Brain microvascular endothelial cell (primary cell): ENCODE data around the gene MRPL10.

Experiments
- DNase-seq: peaks from one replicate; pipeline ENCODE4 v3.0.0-alpha.2; 2020
- H3K27ac ChIP-seq: fragments of 250-450 bp; sonication (Bioruptor Pico); 2 replicates; pipeline ENCODE4 v1.5.1; 2020; ENCODE audit warnings: mild to moderate bottlenecking, moderate library complexity
- H3K27me3 ChIP-seq: fragments of 250-450 bp; sonication (Bioruptor Pico); replicated peaks from 2 replicates; pipeline ENCODE4 v1.5.1; 2020; ENCODE audit warnings: mild to moderate bottlenecking
- H3K36me3 ChIP-seq: fragments of 250-450 bp; sonication (Bioruptor Pico); replicated peaks from 2 replicates; pipeline ENCODE4 v1.5.1; 2020; ENCODE audit warnings: mild to moderate bottlenecking
- H3K4me3 ChIP-seq: 2 replicates; pipeline ENCODE4 v1.5.1; 2011; ENCODE audit warnings: low read depth, mild to moderate bottlenecking, control low read depth, low read length, moderate library complexity
- in situ Hi-C: cut with HindIII; loops from 2 replicates; pipeline ENCODE4 v1.10.0; 2017; ENCODE audit warnings: low sequenced_read_pairs, low pct_ligation_motif_present
- TF ChIP-seq, protein P1 (sequence below): IDR thresholded peaks from 2 replicates; pipeline ENCODE4 v1.5.1; 2011; ENCODE audit warnings: low read depth, mild to moderate bottlenecking, moderate library complexity, low read length, control low read depth, inconsistent platforms; ENCODE audit errors: missing control alignments

Gene MRPL10

DNA sequence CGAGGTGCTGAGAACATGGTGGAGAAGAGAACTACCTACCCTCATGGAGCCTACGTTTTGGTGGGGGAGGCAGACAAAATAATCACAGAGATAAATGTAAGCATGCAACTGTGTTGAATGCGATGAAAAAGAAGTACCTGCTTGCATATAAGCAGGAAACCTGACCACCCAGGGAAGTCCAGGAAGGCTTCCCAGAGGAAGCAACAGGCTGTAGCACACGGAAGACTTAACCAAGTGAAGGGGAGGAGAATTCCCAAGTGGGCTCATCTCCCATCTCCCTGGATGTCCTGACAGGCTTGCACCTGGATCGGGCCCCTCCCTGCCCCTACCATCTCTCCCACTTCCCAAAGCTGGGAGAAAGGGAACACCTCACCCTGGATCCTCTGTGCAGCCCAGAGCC is 7.7 kb upstream of the MRPL10 start:
- no peaks in the 10 kb centered on the region for H3K27me3 ChIP-seq
- H3K36me3 ChIP-seq, result no peaks in the 10 kb centered on the region
- in situ Hi-C loops, result no loop called here
- TF ChIP-seq, protein P1, sequence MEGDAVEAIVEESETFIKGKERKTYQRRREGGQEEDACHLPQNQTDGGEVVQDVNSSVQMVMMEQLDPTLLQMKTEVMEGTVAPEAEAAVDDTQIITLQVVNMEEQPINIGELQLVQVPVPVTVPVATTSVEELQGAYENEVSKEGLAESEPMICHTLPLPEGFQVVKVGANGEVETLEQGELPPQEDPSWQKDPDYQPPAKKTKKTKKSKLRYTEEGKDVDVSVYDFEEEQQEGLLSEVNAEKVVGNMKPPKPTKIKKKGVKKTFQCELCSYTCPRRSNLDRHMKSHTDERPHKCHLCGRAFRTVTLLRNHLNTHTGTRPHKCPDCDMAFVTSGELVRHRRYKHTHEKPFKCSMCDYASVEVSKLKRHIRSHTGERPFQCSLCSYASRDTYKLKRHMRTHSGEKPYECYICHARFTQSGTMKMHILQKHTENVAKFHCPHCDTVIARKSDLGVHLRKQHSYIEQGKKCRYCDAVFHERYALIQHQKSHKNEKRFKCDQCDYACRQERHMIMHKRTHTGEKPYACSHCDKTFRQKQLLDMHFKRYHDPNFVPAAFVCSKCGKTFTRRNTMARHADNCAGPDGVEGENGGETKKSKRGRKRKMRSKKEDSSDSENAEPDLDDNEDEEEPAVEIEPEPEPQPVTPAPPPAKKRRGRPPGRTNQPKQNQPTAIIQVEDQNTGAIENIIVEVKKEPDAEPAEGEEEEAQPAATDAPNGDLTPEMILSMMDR, result no peak
- no peak for DNase-seq
- H3K27ac ChIP-seq, result no peak overlapping the region
- H3K4me3 ChIP-seq, result no peak overlapping the region

DNA sequence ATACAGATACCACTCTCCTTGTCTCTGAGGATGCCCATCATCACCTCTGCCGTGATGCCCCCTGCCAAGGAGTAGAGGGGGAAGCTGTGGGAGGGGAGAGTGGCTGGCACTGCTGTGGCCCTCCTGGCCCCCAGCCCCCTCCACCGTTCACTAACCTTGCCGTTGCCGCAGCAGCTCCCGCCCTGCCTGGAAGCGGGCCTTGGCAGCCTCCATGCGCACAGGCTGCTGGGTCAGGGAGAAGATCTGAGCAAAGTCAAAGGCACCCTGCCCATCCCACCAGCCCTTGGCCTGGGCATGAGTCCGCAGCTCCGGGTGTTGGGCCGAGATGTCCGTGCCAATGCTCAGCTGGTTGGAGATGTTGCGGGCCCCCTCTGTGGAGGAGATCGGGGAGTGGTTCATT is 7.3 kb upstream of the MRPL10 start:
- Histone ChIP-seq H3K27ac (no peak overlapping the region), H3K36me3 (no peaks in the 10 kb centered on the region), H3K27me3 (no peaks in the 10 kb centered on the region), H3K4me3 (no peak overlapping the region)
- no peak for DNase-seq
- TF ChIP-seq, protein P1, result no peak
- in situ Hi-C loops, result no loop called here

DNA sequence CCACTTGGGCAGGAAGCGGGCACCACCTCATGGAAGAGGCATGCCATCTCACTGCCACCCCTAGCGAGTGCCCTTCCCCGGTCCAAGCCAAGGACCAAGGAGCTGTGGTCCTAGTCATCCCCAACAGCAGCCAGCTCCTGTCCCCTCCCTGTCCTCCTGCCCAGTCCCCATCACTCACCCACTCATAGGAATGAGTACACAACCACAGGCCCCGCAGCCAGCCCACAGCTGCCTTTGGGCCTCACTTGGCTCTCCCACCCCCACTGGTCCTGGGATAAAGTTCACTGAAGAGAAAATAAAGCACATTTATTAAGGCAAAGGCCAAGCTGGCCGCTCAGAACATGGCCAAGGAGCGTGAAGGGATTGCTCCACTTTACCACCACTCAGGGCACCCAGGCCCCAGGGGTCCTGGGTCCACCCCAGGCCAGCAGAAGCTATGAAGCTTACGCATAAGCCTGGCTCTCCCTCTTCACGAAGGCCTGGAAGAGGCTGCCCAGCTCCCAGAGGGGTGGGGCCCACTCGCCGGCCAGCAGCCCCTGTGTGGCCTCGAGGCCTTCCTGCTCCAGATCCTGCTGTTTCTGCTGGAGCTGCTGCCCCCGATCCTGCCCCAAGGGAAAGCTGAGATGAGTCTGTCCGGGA is 6.2 kb upstream of the MRPL10 start:
- Histone ChIP-seq H3K27ac (no peak overlapping the region), H3K4me3 (no peak overlapping the region), H3K36me3 (no peaks in the 10 kb centered on the region), H3K27me3 (no peaks in the 10 kb centered on the region)
- in situ Hi-C loops, result no loop called here
- TF ChIP-seq, protein P1, result no peak
- DNase-seq, result no peak

DNA sequence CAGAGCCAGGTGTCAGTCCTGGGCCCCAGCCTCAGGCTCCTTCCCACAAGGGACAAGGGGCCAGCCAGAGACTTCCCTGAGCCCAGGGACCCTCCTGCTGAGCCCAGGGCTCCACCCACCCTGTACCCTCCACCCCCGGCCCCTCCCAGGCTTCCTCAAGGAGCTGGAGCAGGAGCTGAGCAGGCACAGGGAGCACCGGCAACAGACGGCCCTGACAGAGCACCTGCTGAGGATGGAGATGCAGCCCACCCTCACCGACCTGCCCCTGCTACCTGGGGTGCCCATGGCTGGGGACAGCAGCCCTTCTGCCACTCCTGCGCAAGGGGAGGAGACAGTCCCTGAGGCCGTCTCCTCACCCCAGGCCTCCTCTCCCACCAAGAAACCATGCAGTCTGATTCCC is 5.3 kb upstream of the MRPL10 start:
- Histone ChIP-seq H3K36me3 (no peaks in the 10 kb centered on the region), H3K27ac (no peak overlapping the region), H3K4me3 (no peak overlapping the region), H3K27me3 (no peaks in the 10 kb centered on the region)
- DNase-seq, result no peak
- TF ChIP-seq, protein P1, result no peak
- in situ Hi-C loops, result no loop called here

DNA sequence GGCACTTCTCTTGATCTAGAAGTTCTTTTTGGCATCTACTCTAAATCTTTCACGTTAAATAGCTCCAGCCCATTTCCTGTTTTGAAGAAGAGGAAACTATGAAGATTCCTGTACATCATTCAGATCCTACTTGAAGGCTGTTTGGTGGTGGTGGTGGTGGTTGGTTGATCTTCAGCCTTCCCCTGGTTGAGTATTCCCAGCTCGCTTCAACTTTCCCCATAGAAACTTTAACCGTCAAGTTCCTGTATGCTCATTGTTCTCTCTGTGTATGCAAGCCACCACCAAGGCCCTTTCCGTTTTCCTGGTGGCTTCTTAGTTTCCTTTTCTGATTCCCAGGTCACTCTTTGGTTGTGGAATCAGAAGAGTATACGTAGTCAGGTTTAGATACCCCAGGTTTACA is 3.4 kb upstream of the MRPL10 start:
- DNase-seq, result no peak
- in situ Hi-C loops, result no loop called here
- TF ChIP-seq, protein P1, result no peak
- Histone ChIP-seq H3K27ac (no peak overlapping the region), H3K36me3 (no peaks in the 10 kb centered on the region), H3K27me3 (no peaks in the 10 kb centered on the region), H3K4me3 (no peak overlapping the region)

DNA sequence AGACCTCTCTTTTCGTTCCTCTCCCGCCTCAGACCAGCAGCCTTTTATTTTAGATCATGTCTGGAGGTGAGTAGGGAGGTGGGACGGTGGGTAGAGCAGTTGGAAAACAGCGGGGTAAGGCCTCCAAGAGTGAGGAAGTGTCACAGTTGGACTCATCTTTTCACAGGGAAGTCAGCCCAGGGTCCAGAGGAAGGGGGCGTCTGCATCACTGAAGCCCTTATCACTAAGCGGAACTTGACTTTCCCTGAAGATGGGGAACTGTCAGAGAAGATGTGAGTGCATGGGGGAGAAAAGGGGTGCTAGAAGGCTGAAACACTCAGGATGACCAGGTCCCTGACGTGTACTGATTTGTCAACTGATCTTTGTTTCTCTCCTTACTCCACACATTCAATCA is 590 bp upstream of the MRPL10 start:
- in situ Hi-C loops, result no loop called here
- DNase-seq, result no peak
- peak overlapping the region; percentile 95 for H3K4me3 ChIP-seq
- peaks cover 13% of the 10 kb centered on the region for H3K36me3 ChIP-seq
- TF ChIP-seq, protein P1, result no peak
- no peak overlapping the region for H3K27ac ChIP-seq
- no peaks in the 10 kb centered on the region for H3K27me3 ChIP-seq
